Activated naive CD4-positive, alpha-beta T cell treated with Interleukin-2 at 50 U/mL for 16 hours (primary cell): ENCODE measurements around the gene S100A6.

Source experiments
- DNase-seq: peaks from one replicate; pipeline ENCODE4 v3.0.0-alpha.2; 2020

Gene S100A6

DNA sequence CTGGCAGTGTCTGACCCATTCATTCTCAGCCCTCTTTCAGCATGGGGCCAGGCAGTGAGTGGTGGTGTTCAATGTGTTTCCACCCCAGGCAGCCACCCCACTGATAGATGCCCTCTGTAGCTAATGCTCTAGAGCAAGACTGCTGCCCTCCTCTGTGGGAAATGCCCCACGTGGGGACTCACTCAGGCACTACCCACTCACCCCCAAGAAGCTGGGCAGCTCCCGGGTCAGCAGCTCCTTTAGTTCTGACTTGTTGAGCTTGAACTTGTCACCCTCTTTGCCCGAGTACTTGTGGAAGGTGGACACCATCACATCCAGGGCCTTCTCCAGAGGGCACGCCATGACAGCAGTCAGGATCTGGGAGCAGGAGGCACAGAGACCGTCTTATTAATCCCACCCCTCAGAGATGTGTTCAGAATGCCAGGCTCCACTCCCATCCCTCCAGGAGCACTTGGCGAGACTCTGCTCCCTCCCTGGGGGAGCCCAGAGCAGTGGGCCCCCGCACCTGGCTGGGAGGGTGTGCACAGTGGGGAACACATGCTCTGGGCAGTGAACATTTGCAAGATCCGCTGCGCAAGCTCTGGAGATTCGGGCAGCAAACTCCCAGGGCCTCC is 8.8 kb upstream of the S100A6 start:
- DNase-seq = no peak

DNA sequence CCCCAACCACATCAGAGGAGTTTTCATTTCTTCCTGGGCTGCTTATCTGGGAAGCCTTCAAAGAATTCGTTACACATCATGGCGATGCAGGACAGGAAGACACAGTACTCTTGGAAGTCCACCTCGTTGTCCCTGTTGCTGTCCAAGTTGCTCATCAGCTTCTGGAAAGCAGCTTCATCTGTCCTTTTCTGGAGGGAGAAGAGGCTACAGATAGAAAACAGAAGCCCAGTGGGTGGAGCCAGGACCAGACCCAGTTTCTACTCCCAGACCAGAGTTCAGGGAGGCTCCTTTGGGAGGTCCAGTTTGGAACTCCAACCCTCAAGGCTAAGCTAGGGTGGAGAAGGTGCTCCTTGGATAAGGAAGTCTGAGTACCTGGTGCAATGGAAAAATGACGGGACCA is 7.9 kb upstream of the S100A6 start:
- no peak for DNase-seq

DNA sequence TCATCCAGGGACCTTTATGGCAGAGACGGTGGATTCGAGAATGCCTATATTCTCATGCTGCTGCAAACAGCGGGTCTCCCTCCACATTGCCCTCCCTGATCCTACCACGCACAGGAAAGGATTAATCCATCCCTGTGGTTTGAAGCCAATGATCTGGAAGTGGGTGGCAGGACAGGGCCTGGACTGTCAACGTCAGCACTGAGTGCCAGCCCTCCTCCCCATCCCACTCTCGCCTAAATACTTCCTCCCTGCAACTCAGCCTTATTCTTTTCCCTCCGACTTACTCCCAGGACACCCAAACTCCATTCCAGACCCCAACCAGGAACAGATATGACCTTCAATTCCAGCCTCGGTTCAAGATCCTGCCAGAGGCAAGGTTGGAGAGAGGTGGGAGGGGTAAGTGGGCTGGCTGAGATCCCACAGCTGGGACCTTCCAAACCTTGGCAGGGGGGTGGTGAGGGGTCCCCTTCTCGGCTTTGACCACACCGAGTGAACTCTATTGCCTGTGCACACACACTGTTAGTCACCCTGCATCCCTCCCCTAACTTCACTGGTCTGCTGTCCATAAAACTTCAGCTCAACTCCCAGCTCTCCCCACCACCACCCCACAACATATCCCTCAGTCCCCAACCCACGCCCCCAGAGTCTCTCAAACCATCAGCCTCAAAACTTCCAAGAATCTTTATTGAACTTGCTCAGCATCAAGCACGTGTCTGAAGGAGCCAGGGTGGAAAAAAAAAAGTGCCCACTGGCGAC is 7.3 kb upstream of the S100A6 start:
- DNase-seq = no peak

DNA sequence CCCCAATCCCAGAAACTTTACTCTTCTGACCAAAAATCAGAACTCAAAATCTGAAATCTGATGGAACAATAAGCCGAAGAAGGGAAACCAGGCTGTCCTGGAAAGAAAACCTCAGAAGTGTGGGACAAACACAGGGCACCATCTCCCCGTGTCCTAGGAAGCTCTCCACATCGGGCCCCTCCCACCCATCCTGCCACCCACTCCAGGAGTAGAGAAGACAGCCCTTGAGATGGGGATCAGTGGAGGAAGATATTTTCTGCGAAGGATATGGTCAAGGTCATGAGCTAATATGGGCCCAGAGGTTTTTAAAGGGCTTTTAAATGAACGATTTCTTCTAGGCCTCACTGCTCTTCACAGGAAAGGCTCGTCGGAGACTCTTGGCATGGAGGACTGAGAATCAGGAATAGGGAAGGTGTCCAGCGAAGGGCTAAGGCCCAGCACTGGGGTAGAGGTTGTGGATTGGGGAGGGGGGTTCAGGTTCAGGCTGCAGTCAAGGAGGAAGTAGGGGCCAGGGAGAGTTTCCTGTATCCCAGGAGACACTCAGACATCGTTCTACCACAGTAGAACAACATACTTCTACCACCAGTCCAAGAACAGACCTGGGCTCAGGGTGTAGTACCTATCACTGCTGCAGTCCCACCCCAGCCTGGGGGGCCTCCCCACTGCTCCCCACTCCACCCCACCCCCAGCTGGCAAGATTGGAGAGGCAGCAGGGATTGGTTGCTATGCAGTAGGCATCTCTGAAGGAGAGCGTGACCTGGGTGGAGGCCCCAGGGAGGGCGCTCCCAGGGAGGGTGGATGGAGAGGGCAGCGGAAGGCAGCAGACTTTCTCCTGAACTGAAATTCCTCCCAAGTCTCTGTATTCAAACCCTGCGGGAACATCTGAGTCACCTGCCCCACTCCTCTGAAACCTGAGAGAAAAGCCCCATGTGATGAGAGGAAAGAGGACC is 6.1 kb upstream of the S100A6 start:
- DNase-seq = no peak

DNA sequence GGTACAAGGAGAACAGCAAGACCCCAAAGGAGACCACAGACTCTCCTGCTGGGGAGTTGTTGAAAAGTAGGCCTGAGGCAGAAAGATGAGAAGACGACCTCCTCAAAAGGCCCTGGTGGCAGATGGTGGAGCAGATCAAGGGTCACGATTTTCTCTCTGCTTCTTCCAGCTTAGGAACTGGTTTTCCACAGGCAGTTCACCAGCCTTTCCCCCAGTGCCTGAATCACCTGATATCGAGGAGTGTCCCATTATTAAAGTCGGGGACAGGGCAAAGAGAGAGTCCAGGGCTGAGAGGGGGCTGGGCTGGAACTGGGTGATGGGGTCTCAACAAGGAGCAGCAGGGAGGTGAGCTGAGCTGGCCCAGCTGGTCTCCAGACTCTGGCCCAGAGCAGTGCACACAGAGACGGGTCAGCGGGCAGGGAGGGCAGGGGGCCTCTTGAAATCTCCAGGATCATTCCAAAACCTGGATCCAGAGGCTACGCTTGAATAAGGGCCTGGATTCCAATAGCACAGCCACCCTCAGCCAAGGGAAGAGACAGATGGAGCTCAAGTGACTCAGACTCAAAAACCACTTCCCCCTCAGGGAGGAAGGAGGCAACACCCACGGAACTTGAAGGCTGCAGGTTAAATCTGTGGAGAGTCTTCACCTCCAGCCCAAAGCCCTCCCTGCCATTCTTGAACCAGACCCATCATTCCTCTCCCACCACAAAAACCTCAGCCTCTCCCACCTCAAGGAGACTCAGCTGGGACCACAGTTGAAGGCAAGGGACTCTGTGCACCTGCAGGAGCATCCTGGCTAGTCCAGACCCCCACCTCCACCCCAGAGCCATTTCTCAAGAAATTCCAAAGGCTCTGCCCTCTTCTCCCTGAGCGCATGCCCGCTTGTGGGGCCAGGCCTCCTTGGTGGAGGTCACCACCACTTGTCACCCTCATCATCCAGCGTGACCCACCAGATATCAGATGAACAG is 4.9 kb upstream of the S100A6 start, which contains the start of gene S100A5:
Gene S100A5 (minus strand): TSS at position 541 of the 968 bp plus-strand sequence. CDS start 743 bp downstream, outside the sequence.
- DNase-seq = peak; percentile 58

DNA sequence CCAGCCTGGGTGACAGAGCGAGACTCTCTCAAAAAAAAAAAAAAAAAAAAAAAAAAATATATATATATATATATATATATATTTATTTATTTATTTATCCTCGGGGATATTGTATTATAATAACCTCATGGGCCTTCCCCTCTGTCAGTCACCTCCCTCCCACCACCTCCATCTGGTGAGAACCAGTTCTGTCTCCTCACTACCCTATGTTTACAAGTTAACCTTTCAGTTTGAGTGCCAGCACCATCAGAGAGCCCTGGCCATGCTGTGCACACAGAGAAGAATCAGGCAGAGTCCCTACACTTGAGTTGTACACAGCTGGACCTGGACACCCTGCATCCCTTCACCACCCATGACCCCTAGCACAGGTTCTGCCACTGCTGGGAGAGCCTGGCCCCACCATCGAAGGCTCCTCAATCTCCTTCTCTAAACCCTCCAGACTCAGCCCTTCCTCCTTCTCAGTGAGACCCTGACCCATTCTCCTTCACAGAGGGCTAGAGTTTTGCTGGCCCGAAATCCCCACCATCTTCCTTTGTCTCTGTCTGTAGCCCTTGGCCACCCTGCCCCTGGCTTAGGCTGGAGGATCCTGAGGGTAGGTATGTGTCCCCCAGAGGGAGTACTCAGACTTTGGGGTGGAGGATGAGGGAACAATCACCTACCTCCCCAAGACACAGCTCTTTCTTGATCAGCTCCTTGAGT is 3.8 kb upstream of the S100A6 start:
- DNase-seq = no peak

DNA sequence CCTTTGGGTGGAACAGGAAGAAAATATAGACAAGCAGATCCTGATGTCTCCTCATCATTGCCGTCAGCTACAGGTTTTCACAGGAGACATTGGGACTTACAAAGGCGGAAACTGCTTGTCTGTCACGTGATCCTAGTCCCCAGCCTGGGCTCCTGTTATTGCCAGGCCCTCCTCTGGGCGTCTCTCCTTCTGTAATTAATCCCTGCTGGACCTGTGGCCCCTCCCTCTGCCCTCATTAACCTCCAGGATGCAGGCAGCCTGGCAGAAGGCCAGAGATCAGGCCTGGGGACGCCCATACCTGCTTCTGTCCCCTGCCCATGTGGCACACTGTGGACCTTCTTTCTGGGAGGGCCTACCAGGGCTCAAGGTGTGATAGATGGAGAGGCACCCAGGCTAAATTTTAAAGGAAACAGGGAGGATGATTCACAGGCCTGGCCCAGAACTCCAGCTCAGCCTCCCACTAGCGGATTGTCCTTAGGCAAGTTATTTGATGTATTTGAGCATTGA is 2.6 kb upstream of the S100A6 start:
- DNase-seq = no peak

DNA sequence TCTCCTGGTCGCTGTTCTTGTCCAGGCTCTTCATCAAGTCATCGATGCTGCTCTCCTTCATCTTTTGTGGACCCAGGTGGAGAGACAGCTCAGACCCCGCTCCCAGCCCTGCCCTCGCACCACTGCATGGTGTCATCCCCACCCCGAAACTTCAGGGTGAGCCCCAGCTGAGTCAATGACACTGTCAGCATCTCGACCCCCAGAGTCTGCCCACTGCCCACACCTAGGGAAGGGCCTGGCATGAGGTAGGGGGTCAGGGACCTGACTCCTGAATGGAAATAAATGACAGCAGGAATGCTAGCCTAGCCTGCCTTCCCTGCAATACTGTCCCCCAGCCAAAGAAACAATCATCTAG is 1.6 kb upstream of the S100A6 start:
- DNase-seq = no peak

DNA sequence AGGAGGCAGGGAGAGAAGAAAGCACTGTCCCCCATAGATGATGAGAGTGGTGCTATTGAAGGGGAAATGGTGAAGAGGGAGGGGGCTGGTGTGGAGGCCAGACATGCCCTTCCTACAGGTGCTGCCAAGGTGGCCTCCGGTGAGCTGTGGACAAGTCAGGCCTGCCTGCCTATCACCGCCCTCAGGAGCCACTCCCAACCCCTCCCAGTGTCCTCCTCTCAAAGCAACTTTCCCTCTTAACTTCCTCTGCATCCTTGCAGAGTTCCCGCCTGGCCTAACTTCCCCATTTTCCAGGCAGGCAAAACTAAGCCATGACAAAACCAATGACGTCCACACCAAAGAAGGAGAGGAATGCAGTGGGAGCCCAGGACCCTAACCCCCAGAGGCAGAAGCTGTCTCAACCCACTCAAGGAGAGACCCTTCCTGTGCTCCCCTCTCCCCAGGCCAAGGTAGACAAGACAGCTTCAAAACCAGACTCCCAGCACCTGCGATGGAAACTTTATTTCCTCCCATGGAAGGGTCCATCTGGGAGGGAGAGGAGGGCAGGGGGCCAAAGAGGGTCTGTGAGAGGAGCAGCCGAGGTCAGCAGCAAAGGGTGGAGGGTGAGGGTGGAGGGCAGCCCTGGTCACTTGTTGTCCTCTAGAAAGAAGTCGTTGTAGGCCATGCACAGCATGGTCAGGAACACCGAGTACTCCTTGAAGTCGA is 1.0 kb upstream of the S100A6 start:
- DNase-seq = no peak

DNA sequence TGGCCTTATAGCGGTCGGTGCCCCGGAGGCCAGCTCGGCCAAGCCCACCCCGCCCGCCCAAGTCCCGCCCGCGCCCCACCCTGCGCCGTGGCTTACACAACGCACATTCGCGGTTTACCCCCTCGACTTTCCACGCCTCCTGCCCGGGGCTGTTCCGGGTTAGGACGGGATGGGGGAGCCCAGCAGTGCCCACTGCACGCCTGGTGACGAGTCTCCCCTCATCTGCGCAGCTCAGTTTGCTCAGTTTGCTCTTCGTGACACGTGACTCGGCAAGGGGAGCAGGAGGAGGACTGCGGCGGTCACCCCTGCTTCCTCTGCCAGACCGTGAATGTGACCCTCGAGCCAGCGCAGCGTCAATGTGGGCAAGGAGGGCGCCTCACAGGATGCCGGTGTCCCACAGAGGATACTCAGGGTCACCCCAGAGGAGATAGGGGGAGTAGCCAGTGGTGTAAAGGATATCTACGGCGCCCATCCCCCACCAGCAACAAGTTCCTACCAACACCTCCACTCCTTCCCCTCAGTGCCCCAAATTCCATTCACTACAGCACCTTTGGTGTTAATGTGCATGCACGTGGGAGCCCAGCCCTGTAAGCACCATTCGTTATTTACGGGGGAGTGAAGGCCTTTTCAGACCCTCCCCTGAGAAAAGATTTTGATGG is 350 bp upstream of the S100A6 start:
- peak; percentile 84 for DNase-seq

DNA sequence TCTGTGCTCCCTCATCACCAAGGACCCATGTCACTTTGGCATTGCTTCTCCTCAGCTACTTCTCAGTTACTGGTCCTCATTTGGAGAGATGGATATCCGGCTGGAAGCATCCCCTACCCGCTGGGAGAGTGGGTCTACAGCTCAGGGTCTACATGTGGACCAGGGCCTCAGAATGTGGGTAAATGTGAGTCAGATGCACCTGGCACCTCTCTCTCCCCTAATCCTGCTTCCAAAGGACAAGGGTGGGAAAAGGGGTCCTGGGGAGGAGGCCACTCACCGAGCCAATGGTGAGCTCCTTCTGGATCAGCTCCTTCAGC is 908 bp downstream of the S100A6 start:
- no peak for DNase-seq

DNA sequence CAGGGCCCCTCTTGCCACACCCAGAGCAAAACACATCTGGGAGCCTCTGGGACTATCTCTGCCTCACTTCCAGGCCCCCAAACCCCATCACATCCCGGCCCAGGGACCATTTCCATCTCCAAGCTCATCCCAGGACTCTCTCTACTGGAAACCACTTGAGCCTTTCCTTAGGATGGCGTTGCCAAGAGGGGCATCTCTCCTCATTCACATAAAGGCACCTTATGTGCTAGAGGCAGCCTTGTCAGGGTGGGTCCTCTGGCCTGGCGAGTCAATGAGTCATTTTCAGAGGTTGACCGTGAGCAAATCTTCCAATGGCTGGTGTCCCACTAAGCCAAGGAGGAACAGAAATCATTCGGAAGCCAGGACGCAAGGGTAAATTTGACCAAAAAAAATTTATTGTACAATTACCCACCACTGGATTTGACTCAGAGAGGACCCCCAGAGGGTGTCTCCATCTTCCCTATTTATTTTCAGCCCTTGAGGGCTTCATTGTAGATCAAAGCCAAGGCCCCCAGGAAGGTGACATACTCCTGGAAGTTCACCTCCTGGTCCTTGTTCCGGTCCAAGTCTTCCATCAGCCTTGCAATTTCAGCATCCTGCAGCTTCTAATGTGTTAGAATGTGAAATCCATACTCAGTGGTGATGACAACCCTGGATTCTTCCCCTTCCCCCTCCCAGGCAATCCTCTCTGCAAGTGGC is 1.4 kb downstream of the S100A6 start:
- no peak for DNase-seq

DNA sequence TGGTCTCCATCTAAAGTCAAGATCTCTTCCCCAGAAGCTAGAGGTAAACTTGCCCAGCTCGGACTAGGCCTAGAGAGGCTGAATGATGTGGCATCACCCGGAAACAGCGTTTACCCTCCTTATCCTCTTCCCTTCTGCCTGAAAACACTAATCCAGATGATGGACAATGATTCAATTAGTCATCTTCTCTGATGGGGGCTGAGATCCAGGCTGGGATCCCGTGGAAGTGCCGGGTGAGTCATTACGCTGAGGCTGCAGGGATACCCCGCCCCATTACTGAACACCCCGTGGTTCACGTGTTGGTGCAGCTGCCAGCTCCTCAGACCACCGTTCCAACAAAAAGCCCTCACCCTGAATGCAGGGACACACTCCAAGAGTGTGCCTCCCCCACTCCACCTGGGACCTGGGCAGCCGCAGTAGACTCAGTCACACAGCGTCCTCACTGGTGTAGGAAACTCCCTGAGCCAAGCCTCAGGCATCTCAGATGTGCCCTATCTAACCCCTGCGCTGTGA is 2.0 kb downstream of the S100A6 start:
- DNase-seq = peak; percentile 24

DNA sequence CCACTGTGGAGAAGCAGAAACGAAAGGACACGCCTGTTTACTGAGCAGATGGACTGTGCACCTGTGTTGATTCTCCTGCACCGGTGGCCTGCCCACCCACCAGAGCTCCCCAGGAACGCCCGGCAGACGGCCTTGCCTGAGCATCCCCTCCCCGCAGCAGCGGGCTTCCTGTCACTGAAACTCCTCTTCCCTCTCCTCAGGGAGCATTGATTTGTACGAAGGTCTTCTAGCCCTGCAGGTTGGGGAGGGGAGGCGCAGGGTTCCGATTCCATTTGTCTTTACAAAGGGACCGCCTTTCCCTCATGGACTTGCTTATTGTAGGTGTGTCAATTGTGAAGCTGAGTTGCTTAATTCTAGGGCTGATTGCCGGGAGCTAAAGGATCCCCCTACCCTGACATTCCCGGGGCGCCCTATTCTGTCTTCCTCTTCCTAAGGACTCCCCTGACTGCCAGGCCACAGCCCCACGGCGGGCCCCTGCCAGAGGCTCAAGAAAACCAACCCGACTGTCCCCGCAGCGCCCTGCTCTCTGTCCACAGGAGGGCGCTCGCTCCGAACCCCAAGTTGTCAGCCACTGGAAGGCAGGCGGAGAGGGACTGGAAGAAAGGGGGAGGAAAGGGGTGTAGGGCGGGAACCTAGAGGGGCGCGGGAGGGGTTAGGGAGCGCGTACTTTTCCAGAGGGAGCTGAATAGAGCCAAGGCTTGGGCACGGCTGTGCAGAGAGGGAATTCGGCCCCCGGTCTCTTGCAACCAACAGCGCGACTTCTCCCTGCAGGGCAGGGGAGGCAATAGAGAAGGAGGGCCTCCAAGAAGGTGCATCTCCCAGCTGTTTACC is 2.8 kb downstream of the S100A6 start:
- peak; percentile 82 for DNase-seq

DNA sequence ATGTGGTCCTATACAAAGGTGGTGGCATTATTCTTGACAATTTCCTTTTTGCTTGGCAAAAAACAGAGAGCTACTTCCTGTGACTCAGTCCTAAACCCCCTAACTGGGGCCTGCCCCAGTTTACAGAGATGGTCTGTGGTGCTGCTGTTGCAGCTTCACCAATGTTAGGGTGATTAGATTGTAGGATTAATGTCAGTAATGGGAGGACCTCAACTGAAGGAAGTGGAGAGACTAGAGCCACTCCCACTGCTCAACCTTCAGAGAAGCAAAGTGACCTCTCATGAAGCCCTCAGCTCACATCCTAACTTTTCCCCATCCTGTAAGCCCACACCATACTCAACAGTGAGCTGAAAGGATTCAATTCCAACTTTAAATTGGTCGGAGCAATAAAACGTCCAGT is 3.6 kb downstream of the S100A6 start:
- peak; percentile 49 for DNase-seq

DNA sequence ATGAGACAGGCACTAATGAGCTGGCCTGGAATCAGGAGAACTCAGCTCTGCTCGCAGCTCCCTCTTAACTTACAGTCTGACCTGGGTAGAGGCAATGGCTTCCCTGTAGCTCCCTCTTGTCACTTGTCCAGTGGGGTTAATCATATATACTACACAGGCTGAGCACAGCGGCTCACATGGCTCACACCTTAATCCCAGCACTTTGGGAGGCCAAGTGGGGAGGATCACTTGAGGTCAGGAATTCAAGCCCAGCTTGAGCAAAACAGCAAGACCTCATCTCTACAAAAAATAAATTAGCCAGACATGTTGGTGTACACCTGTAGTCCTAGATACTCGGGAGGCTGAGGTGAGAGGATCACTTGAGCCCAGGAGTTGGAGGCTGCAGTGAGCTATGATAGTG is 4.2 kb downstream of the S100A6 start:
- DNase-seq = no peak

DNA sequence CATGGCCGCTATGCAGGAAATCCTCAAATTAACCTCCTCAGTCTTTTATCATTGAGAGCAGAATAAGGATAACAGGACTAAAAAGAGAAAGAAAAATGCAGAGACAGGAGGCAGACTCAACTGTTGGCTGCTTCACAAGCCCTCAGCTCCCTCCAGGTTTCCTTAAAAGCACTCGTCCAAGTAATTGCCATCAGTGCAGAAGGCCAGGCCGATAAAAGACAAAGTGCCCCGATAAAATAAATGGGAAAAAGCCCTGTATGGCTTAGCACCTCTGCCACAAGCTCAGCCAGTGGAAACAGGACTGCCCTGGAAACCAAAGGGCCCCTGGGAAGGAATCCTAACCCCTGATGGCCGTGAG is 8.1 kb downstream of the S100A6 start:
- DNase-seq = no peak

DNA sequence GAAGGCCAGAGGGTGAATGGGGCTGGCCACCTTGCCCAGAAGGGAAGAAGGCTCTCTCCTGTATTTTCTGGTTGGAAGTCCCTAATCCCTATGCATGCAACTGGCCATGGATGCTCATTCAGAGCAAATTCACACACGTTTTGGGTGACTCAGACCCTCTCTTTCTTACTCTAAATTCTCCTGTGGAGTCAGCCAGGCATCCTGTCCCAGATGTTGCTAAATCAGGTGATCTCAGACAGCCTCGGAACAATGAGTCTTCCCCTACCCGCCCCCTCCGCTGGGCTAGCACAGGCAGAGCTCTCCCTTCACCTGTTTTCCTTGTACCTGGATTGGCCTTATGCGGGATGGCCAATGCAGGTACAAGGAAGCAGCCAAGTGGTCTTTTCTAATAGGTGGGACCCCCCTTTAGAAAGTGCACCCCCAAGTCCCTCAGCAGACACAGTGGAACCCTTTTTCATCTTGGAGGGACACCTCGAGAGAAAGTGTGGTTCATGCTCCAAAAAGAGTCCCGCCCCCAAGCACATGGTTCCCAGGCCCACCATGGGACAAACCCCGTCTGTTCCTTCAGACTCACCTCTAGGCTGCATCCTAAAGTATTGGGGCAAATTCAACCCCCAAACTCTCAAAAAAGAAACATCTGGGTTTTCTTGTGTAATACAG is 8.6 kb downstream of the S100A6 start:
- DNase-seq = no peak
